Ovary (tissue), 9 donors: ENCODE results near the gene ZCCHC14. TPM values are rescaled to one million over a fixed set of nuclear protein-coding genes. Genes with fewer than 3 reads are reported as not detected.
A peak's percentile ranks its signal among the peaks of the same experiment; 100 is the strongest.

Experiments
- DNase-seq, 5 donors: peaks; one replicate each; pipeline ENCODE4 v3.0.0-alpha.2; 2019 to 2020
- H3K27ac ChIP-seq, 2 donors: fragments of 200-600 bp; one replicate each; pipeline versions ENCODE4 v1.5.1 to v1.8.0; 2019 to 2022
- H3K27me3 ChIP-seq: fragments of 200-600 bp; one replicate; pipeline ENCODE4 v1.8.0; 2022
- H3K36me3 ChIP-seq: fragments of 200-600 bp; sonication (generic); one replicate; pipeline ENCODE4 v1.5.1; 2019
- H3K4me1 ChIP-seq: one replicate; pipeline ENCODE4 v1.8.1; 2013; ENCODE audit warnings: mild to moderate bottlenecking, moderate library complexity; ENCODE audit not compliant: insufficient read depth
- H3K4me3 ChIP-seq: fragments of 200-600 bp; sonication (generic); one replicate; pipeline ENCODE4 v1.5.1; 2017
- H3K9me3 ChIP-seq, 2 donors: fragments of 200-600 bp in 1 of 2; sonication (generic) in 1 of 2; one replicate each; pipeline versions ENCODE4 v1.5.1 to v1.8.1; 2013 to 2019; ENCODE audit warnings: mild to moderate bottlenecking in 1 of 2, moderate library complexity in 1 of 2
- CTCF ChIP-seq, 3 donors: fragments of 450-650 bp in 2 of 3; fragments of 200-600 bp in 1 of 3; IDR thresholded peaks; one replicate each; pipeline versions ENCODE4 v1.5.1 to v1.8.0; 2016 to 2022; ENCODE audit warnings: antibody characterized with exemption in 3 of 3, mild to moderate bottlenecking in 1 of 3
- EP300 ChIP-seq: sonication (generic); formaldehyde crosslinking; IDR thresholded peaks from one replicate; pipeline ENCODE4 v1.6.1; 2017; ENCODE audit warnings: antibody characterized with exemption
- POLR2A ChIP-seq: fragments of 450-650 bp; IDR thresholded peaks from one replicate; pipeline ENCODE4 v1.6.1; 2017; ENCODE audit warnings: antibody characterized with exemption, mild to moderate bottlenecking, moderate library complexity
- WGBS, 3 donors: extraction: QIAGEN DNeasy Blood & Tissue Kit in 1 of 3; methylation state at CpG; one replicate each; pipeline versions ENCODE4 v1.1.5 to v1.1.7; 2013 to 2017; 5-methylcytosine and 5-hydroxymethylcytosine counted together
- intact Hi-C, 4 donors: fragments of 100-400 bp; cut with DNase I; formaldehyde crosslinking; loops; one replicate each; pipeline versions ENCODE4 v1.11.0 to v1.15.1; 2022 to 2023
- polyA plus RNA-seq, 2 donors: library from polyadenylated mRNA; stranded (reverse); fragments of 200-250 nt in 1 of 2; fragments of 350-450 nt in 1 of 2; fragmentation: Illumina TruSeq in 1 of 2; extraction: RNeasy Lipid Tissue Mini Kit (QIAGEN cat#74804) in 1 of 2; gene quantifications; one replicate each; pipeline ENCODE4 v1.2.3, GENCODE V29; 2013 to 2014
- total RNA-seq, 7 donors: library from RNA; depleted of rRNA in 2 of 7; stranded (reverse); fragments of >200 nt in 2 of 7; fragmentation: NEBNext Ultra II Directional in 3 of 7; extraction: Animal tissue kit (Norgen Biotek cat#: 25700) in 3 of 7; gene quantifications; one replicate each; pipeline versions ENCODE4 v1.1.0 to v1.2.4, GENCODE V29; 2016 to 2023
- donor health status: DM: no; HTN: no; CAD: no; lungs with moderate emphysema.
- donor health status: DM: no; HTN: no; CAD: no.
- donor health status: Bipolar disorder and iron deficiency.
- donor health status: DM: yes; HTN: yes; CAD: no.
- donor health status: DM: no; HTN: no; CAD: no.
- donor health status: DM: yes; HTN: yes; CAD: no.

Gene ZCCHC14
- total and polyA plus RNA-seq, 9 donors, result 16.1 to 37.6 (median 31.0) TPM

DNA sequence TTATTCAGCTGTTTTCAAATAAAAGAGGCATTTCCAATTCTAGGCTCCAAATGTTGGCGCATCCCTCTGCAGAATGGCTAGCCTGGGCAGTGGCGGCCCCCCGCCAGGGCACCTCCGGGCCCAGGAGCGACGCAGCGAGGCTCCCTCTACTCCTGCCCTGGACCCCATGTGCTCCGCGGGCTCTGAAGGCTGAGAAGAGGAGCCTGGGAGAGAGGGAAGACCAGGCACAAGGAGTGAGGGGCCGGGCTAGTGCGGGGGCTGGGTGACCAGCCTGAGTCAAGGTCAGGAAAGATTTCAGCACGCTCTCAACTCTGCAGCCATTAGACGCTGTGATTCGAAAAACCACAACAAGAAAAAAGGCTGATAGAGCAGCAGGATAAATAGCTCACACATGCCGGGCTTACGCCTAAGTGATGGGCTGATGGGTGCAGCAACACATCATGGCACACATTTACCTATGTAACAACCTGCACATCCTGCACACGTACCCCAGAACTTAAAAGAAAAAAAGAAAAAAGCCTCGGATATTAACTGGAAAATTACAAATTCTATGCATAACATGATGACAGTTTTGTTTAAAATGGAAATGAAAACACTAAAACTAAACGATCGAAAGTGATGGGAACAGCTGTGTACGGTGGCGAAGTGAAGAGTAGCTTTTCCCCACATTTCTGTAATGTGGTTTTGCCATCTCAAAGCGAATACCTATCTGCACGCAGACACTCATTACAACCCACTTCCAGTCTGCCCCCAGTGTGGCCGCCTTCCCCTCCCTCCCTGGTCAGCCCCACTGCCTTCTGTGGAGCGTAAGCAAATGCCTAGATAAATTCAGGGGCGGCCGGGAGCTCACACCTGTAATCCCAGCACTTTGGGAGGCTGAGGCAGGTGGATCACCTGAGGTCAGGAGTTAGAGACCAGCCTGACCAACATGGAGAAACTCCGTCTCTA lies 56.3 kb downstream of the ZCCHC14 start:
- Histone ChIP-seq H3K4me3 (no peak overlapping the region), H3K4me1 (peaks cover 8% of the 10 kb centered on the region), H3K9me3 (no peaks in the 10 kb centered on the region), H3K27ac (peak overlapping the region; percentile 14 to 39), H3K27me3 (no peaks in the 10 kb centered on the region), H3K36me3 (no peaks in the 10 kb centered on the region)
- intact Hi-C loops, result loop anchor here in 1 of 4 donors (10.0 kb wide), 1 partner anchor 58 kb away; the partner anchor contains the start of gene ZCCHC14
- TF ChIP-seq POLR2A (peak; percentile 22), EP300 (no peak)
- 23 to 34% (median 28%) methylated on average over 29 of the region's 29 CpGs for WGBS, 3 donors
- DNase-seq, result peak; percentile 57 to 79 (median 63)

DNA sequence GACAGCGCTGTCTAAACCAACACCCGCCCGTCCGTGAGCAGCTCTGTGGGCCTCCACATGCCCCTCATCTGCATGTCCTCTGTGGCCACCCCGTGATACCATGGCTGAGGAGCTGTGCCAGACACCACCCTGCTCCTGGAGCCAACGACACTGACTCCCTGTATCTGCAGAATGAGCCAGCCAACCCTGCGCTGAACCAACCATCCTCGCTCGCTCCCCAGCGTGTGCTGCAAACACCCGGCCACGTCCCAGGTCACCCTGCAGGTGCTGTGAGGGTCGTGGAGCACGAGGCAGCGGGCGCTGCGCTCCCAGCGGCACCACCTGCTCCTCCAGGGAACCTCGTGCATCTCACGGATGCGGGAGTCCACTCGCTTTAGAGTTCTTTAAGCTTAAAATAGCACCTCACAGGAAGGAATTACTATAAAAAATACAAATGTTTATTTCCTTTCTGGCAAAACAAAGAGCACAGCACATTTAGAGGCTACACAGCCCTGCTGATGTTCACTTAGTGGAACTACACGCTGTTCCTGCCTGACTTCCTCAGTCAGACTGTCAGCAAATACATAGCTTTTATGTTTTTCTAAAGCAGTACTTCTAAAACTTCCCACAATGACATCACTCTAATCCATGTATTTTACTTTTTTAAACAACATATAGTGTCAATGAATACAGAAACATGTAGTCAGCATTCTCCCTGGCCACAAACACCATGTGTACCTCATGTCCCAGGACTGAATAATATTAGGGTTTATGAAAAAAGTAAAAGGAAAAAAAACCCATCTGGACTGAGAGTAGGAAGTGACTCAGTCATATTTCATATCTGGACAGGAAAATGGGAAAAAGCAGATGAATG lies 57.2 kb downstream of the ZCCHC14 start:
- TF ChIP-seq POLR2A (no peak), CTCF (IDR thresholded peaks at IDR 0.05) (no peak)
- no peaks in the 10 kb centered on the region for H3K36me3 ChIP-seq
- no peaks in the 10 kb centered on the region for H3K27me3 ChIP-seq
- peak overlapping the region; percentile 14 to 39 for H3K27ac ChIP-seq
- H3K9me3 ChIP-seq, result no peaks in the 10 kb centered on the region
- H3K4me1 ChIP-seq, result peaks cover 8% of the 10 kb centered on the region
- H3K4me3 ChIP-seq, result no peak overlapping the region
- intact Hi-C loops, result loop anchor here in 1 of 4 donors (10.0 kb wide), 1 partner anchor 59 kb away; the partner anchor contains the start of gene ZCCHC14
- peak in 2 of 5 donors; percentile 34 to 48 for DNase-seq
- WGBS, 3 donors, result 17 to 34% (median 22%) methylated on average over 23 of the region's 23 CpGs

GRCh38 chr16:87434146-87434667 lies 58.6 kb downstream of the ZCCHC14 start:
- no peak for DNase-seq
- intact Hi-C loops, result loop anchor here in 1 of 4 donors (10.0 kb wide), 1 partner anchor 61 kb away; the partner anchor contains the start of gene ZCCHC14

GRCh38 chr16:87432330-87432915 lies 60.4 kb downstream of the ZCCHC14 start:
- Histone ChIP-seq H3K27ac (no peak overlapping the region), H3K9me3 (no peaks in the 10 kb centered on the region), H3K4me1 (peaks cover 8% of the 10 kb centered on the region), H3K4me3 (no peak overlapping the region), H3K36me3 (no peaks in the 10 kb centered on the region), H3K27me3 (no peaks in the 10 kb centered on the region)
- DNase-seq, result no peak
- intact Hi-C loops, result loop anchor here in 1 of 4 donors (10.0 kb wide), 1 partner anchor 62 kb away; the partner anchor contains the start of gene ZCCHC14
- 93 to 95% (median 94%) methylated on average over 14 to 15 of the region's 15 CpGs for WGBS, 3 donors
- TF ChIP-seq POLR2A (no peak), CTCF (IDR thresholded peaks at IDR 0.05) (no peak), EP300 (no peak)

More at GRCh38 chr16:87434146-87434667, 58.6 kb downstream of the ZCCHC14 start:
- WGBS, 3 donors, result 94 to 96% (median 94%) methylated on average over 22 of the region's 22 CpGs
- Histone ChIP-seq H3K27ac (no peak overlapping the region), H3K4me1 (peaks cover 8% of the 10 kb centered on the region), H3K9me3 (no peaks in the 10 kb centered on the region), H3K4me3 (no peak overlapping the region), H3K36me3 (no peaks in the 10 kb centered on the region), H3K27me3 (no peaks in the 10 kb centered on the region)
- no peak for TF ChIP-seq POLR2A
- no peak for TF ChIP-seq CTCF (IDR thresholded peaks at IDR 0.05)
- no peak for TF ChIP-seq EP300
